Suprapubic skin (tissue), 4 donors: ENCODE measurements around the gene MKLN1. TPM values are rescaled to one million over a fixed set of nuclear protein-coding genes. Genes with fewer than 3 reads are reported as not detected.

ENCODE experiments used
- DNase-seq, 2 donors: peaks; one replicate each; pipeline ENCODE4 v3.0.0-alpha.2; 2019; ENCODE audit warnings: low spot score in 2 of 2
- H3K27ac ChIP-seq: fragments of 200-600 bp; sonication (generic); one replicate; pipeline ENCODE4 v1.5.1; 2019
- H3K27me3 ChIP-seq: fragments of 200-600 bp; sonication (generic); one replicate; pipeline ENCODE4 v1.5.1; 2019
- H3K36me3 ChIP-seq: fragments of 200-600 bp; sonication (generic); one replicate; pipeline ENCODE4 v1.5.1; 2019
- H3K4me1 ChIP-seq: fragments of 200-600 bp; sonication (generic); one replicate; pipeline ENCODE4 v1.5.1; 2019
- H3K4me3 ChIP-seq: fragments of 200-600 bp; sonication (generic); one replicate; pipeline ENCODE4 v1.5.1; 2019; ENCODE audit warnings: mild to moderate bottlenecking
- H3K9me3 ChIP-seq: fragments of 200-600 bp; sonication (generic); one replicate; pipeline ENCODE4 v1.5.1; 2019
- EP300 ChIP-seq: sonication (generic); formaldehyde crosslinking; IDR thresholded peaks from one replicate; pipeline ENCODE4 v1.6.1; 2017; ENCODE audit warnings: antibody characterized with exemption
- POLR2A ChIP-seq, 2 donors: fragments of 450-650 bp; IDR thresholded peaks; one replicate each; pipeline ENCODE4 v1.6.1; 2017; ENCODE audit warnings: antibody characterized with exemption in 2 of 2, mild to moderate bottlenecking in 2 of 2, moderate library complexity in 2 of 2
- POLR2AphosphoS5 ChIP-seq, 3 donors: sonication (generic); formaldehyde crosslinking; IDR thresholded peaks; one replicate each; pipeline ENCODE4 v1.6.1; 2017; ENCODE audit warnings: antibody characterized with exemption in 3 of 3
- WGBS: methylation state at CpG from one replicate; pipeline ENCODE4 v1.1.5; 2018; 5-methylcytosine and 5-hydroxymethylcytosine counted together
- total RNA-seq, 4 donors: library from RNA; depleted of rRNA; stranded (reverse); fragments of >200 nt; gene quantifications; one replicate each; pipeline ENCODE4 v1.1.0, GENCODE V29; 2016
- TF ChIP-seq, protein P1 (sequence below), 2 donors: fragments of 200-600 bp in 1 of 2; fragments of 450-650 bp in 1 of 2; sonication (generic) in 1 of 2; IDR thresholded peaks; one replicate each; pipeline ENCODE4 v1.5.1; 2016 to 2019; ENCODE audit warnings: antibody characterized with exemption in 2 of 2, mild to moderate bottlenecking in 1 of 2, moderate library complexity in 1 of 2

Gene MKLN1
- total RNA-seq, 4 donors from 2014 or later, result 32.9 to 76.0 (median 39.9) TPM

DNA sequence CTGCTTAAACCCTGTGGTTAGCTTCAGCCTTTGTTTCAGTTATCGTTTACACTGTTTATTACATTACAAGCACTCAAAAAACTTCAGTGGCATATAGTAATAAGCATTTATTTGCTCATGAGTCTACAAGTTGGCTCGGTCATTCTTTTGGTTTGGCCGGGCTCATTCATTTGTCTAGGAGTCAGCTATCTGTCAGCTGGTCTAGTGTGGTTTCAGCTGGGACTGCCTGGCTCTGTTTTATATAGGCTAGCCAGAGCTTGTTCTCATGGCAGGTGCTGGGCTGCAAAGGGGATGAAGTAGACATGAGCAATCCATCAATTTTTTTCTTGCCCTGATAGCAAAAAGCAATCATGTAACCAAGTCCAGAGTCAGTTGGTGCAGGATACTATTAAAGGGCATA, 103.6 kb downstream of the MKLN1 start:
- peaks cover 18% of the 10 kb centered on the region for H3K36me3 ChIP-seq
- TF ChIP-seq EP300 (no peak), POLR2AphosphoS5 (IDR thresholded peaks at IDR 0.05) (no peak), POLR2A (IDR thresholded peaks at IDR 0.05) (no peak)
- TF ChIP-seq, protein P1, sequence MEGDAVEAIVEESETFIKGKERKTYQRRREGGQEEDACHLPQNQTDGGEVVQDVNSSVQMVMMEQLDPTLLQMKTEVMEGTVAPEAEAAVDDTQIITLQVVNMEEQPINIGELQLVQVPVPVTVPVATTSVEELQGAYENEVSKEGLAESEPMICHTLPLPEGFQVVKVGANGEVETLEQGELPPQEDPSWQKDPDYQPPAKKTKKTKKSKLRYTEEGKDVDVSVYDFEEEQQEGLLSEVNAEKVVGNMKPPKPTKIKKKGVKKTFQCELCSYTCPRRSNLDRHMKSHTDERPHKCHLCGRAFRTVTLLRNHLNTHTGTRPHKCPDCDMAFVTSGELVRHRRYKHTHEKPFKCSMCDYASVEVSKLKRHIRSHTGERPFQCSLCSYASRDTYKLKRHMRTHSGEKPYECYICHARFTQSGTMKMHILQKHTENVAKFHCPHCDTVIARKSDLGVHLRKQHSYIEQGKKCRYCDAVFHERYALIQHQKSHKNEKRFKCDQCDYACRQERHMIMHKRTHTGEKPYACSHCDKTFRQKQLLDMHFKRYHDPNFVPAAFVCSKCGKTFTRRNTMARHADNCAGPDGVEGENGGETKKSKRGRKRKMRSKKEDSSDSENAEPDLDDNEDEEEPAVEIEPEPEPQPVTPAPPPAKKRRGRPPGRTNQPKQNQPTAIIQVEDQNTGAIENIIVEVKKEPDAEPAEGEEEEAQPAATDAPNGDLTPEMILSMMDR (IDR thresholded peaks at IDR 0.05), result no peak
- peak overlapping the region; percentile 61 for H3K27ac ChIP-seq

DNA sequence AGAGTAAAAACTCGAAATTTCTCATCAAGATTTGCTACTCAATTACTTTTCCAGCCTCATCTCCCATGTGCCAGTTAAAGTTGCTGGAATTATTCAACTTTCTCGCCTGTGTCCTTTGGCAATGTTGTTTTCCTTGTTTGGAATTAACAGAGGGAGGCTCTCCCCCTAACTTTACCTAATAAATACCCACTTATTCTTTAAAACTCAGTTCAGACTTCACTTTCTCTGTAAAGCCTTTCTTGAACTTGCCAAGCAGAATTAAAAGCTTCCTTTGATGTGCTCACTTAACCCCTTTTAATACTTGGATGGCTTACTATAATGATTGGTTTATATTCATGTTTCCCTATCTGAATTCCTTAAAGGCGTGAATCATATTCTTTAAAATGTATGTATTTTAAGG, 104.1 kb downstream of the MKLN1 start:
- no peak for DNase-seq
- TF ChIP-seq POLR2A (IDR thresholded peaks at IDR 0.05) (no peak), POLR2AphosphoS5 (IDR thresholded peaks at IDR 0.05) (no peak), EP300 (no peak)
- TF ChIP-seq, protein P1 (IDR thresholded peaks at IDR 0.05), result no peak
- Histone ChIP-seq H3K27me3 (no peaks in the 10 kb centered on the region), H3K4me1 (peaks cover 16% of the 10 kb centered on the region), H3K27ac (no peak overlapping the region), H3K4me3 (no peak overlapping the region), H3K9me3 (no peaks in the 10 kb centered on the region), H3K36me3 (peaks cover 16% of the 10 kb centered on the region)
- WGBS, result 70% methylated on average over 3 of the region's 3 CpGs

More for the DNA sequence above, 103.6 kb downstream of the MKLN1 start:
- WGBS, result 50% methylated on average over 3 of the region's 3 CpGs
- no peaks in the 10 kb centered on the region for H3K9me3 ChIP-seq
- peaks cover 16% of the 10 kb centered on the region for H3K4me1 ChIP-seq
- no peak overlapping the region for H3K4me3 ChIP-seq
- no peak for DNase-seq
- no peaks in the 10 kb centered on the region for H3K27me3 ChIP-seq

DNA sequence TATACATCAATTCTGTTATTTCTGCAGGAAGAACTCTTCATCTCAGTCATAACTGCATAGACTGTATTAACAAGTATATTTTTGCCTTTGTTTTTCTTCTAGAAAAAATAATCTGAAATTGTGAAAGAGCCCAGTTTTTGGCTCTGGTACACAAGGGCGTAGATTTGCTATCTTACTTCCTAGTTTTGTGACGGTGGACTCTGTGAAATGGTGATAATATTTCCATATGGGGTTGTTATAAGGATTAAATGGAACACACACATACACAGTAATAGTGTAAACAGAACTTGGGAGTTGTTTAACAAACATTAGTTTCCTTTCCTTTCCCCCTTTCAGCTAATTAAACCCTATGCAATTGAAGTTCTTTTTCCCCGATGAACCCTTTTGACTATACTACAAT, 108.7 kb downstream of the MKLN1 start:
- TF ChIP-seq, protein P1 (IDR thresholded peaks at IDR 0.05), result no peak
- no peak for TF ChIP-seq POLR2AphosphoS5 (IDR thresholded peaks at IDR 0.05)
- no peak for TF ChIP-seq POLR2A (IDR thresholded peaks at IDR 0.05)
- TF ChIP-seq EP300, result no peak
- 85% methylated on average over 3 of the region's 3 CpGs for WGBS
- Histone ChIP-seq H3K27ac (no peak overlapping the region), H3K36me3 (peaks cover 40% of the 10 kb centered on the region), H3K4me1 (peaks cover 3% of the 10 kb centered on the region), H3K9me3 (peaks cover 3% of the 10 kb centered on the region), H3K4me3 (no peak overlapping the region), H3K27me3 (no peaks in the 10 kb centered on the region)
- no peak for DNase-seq

DNA sequence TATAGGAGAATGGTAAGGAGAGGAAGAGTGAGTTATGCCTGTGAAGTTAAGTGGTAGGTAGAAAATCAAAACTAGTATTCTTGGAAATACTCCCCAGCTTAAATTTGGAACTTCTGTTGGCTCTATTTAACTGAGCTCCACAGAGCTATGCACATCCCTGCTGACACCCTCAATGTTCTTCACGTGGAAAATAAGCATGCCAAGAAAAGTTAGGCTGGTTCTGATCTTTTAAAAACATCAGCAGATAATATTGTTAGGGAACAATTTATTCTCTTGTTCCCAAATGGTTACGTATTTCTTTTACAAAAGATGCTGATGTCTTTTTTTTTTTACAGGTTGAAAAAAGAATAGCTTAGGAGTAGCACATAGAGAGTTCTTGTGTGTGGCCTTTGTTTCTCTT, 111.3 kb downstream of the MKLN1 start:
- peaks cover 3% of the 10 kb centered on the region for H3K9me3 ChIP-seq
- 72% methylated on average over 2 of the region's 2 CpGs for WGBS
- no peak for TF ChIP-seq POLR2A (IDR thresholded peaks at IDR 0.05)
- no peak for TF ChIP-seq POLR2AphosphoS5 (IDR thresholded peaks at IDR 0.05)
- TF ChIP-seq, protein P1 (IDR thresholded peaks at IDR 0.05), result no peak
- no peak for TF ChIP-seq EP300

DNA sequence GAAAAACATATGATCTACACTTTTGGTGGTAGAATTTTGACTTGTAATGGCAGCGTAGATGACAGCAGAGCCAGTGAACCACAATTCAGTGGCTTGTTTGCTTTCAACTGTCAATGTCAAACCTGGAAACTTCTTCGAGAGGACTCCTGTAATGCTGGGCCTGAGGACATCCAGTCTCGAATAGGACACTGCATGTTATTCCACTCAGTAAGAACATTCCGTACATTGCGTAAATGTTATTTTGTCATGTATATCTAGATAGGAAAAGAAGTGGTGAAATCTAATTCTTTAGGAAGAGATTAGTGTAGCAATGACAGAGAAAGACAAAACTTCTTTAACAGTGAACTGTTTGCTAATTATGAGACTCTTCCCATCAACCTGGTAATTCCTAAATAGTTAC, 115.8 kb downstream of the MKLN1 start:
- Histone ChIP-seq H3K27ac (no peak overlapping the region), H3K9me3 (peaks cover 3% of the 10 kb centered on the region), H3K4me1 (no peaks in the 10 kb centered on the region), H3K4me3 (no peak overlapping the region), H3K27me3 (no peaks in the 10 kb centered on the region), H3K36me3 (peaks cover 50% of the 10 kb centered on the region)
- TF ChIP-seq POLR2A (IDR thresholded peaks at IDR 0.05) (no peak), EP300 (no peak), POLR2AphosphoS5 (IDR thresholded peaks at IDR 0.05) (no peak)
- TF ChIP-seq, protein P1 (IDR thresholded peaks at IDR 0.05), result no peak
- WGBS, result 94% methylated on average over 5 of the region's 5 CpGs
- no peak for DNase-seq

More for the DNA sequence above, 111.3 kb downstream of the MKLN1 start:
- Histone ChIP-seq H3K36me3 (peaks cover 41% of the 10 kb centered on the region), H3K27me3 (no peaks in the 10 kb centered on the region), H3K4me3 (no peak overlapping the region), H3K27ac (no peak overlapping the region), H3K4me1 (no peaks in the 10 kb centered on the region)
- no peak for DNase-seq
